Pancreas (tissue), 10 donors: Measurements from ENCODE around the gene MORC2. TPM values are rescaled to one million over a fixed set of nuclear protein-coding genes. Genes with fewer than 3 reads are reported as not detected.

Source experiments
- ATAC-seq, 4 donors: fragments of 200-7000 bp; cut with Tn5 transposase; one replicate each; pipeline versions ENCODE4 v1.8.0 to v1.9.1; 2020; ENCODE audit warnings: mild to moderate bottlenecking in 4 of 4, moderate library complexity in 4 of 4
- DNase-seq, 6 donors: peaks; one replicate each; pipeline ENCODE4 v3.0.0-alpha.2; 2020
- FAIRE-seq: peaks from 2 replicates; lab custom pipeline; 2012; peaks lifted over from hg19 to GRCh38; lab: Jason Lieb, UNC
- H3K27ac ChIP-seq, 4 donors: fragments of 200-600 bp; sonication (generic); 1 replicate in 3 of 4; 2 replicates in 1 of 4; pipeline versions ENCODE4 v1.5.0 to v1.8.0; 2020
- H3K27me3 ChIP-seq, 4 donors: fragments of 200-600 bp; one replicate each; pipeline ENCODE4 v1.8.0; 2021
- H3K36me3 ChIP-seq, 3 donors: fragments of 200-600 bp; sonication (generic) in 1 of 3; one replicate each; pipeline versions ENCODE4 v1.5.0 to v1.8.0; 2020 to 2021
- H3K4me1 ChIP-seq, 3 donors: fragments of 200-600 bp; one replicate each; pipeline ENCODE4 v1.8.0; 2021
- H3K4me3 ChIP-seq, 4 donors: fragments of 200-600 bp; sonication (generic) in 2 of 4; one replicate each; pipeline versions ENCODE4 v1.5.0 to v1.8.0; 2020 to 2021
- H3K9me3 ChIP-seq, 4 donors: fragments of 200-600 bp; one replicate each; pipeline ENCODE4 v1.8.0; 2021
- CTCF ChIP-seq, 4 donors: fragments of 200-600 bp; sonication (generic) in 3 of 4; IDR thresholded peaks; one replicate each; pipeline versions ENCODE4 v1.5.0 to v1.8.0; 2021; ENCODE audit warnings: antibody characterized with exemption in 4 of 4
- WGBS, 2 donors: extraction: QIAGEN DNeasy Blood & Tissue Kit; methylation state at CpG; one replicate each; pipeline ENCODE4 v1.1.7; 2013; 5-methylcytosine and 5-hydroxymethylcytosine counted together
- intact Hi-C, 3 donors: fragments of 100-400 bp; cut with DNase I; formaldehyde crosslinking; loops; one replicate each; pipeline versions ENCODE4 v1.11.1 to v1.14.2; 2022
- polyA plus RNA-seq, 2 donors: library from polyadenylated mRNA; stranded (reverse); fragments of 200-250 nt; gene quantifications; one replicate each; pipeline ENCODE4 v1.2.3, GENCODE V29; 2013
- total RNA-seq, 6 donors: library from RNA; stranded (reverse); fragmentation: NEBNext Ultra II Directional in 4 of 6; extraction: Animal tissue kit (Norgen Biotek cat#: 25700) in 4 of 6; gene quantifications; one replicate each; pipeline versions ENCODE4 v1.2.1 to v1.2.4, GENCODE V29; 2021 to 2023
- donor health status: healthy with polysubstance abuse.
- donor health status: DM: no; HTN: no; CAD: no; lungs with moderate emphysema.
- donor health status: DM: no; HTN: no; CAD: no.
- donor health status: control.
- donor health status: control.
- donor health status: Bipolar disorder and iron deficiency.
- donor health status: DM: yes; HTN: yes; CAD: no.
- donor health status: DM: no; HTN: no; CAD: no.
- donor health status: DM: no; HTN: no; CAD: no.
- donor health status: DM: yes; HTN: yes; CAD: no.

The MORC2 gene
- total and polyA plus RNA-seq, 8 donors, result 7.8 to 36.1 (median 10.8) TPM

- intact Hi-C loops, result loop anchor here in 1 of 3 donors (10.0 kb wide), 1 partner anchor 116 kb away; no protein-coding TSS in a partner anchor
- Histone ChIP-seq H3K9me3 (no peaks in the 10 kb centered on the region), H3K4me3 (no peak overlapping the region), H3K27ac (no peak overlapping the region), H3K36me3 (no peaks in the 10 kb centered on the region), H3K4me1 (no peaks in the 10 kb centered on the region), H3K27me3 (no peaks in the 10 kb centered on the region)
- DNase-seq, result peak in 1 of 6 donors; percentile 5
- 83 to 93% methylated on average over 5 of the region's 5 CpGs for WGBS, 2 donors
- no peak for TF ChIP-seq CTCF (IDR thresholded peaks at IDR 0.05)
- no peak for FAIRE-seq
- ATAC-seq, result no peak
Measured at GRCh38 chr22:30880847-30881246, 87.7 kb downstream of the MORC2 start.

GRCh38 chr22:30880181-30880601 lies 88.4 kb downstream of the MORC2 start:
- H3K36me3 ChIP-seq, result no peaks in the 10 kb centered on the region
- no peak for ATAC-seq
- H3K27me3 ChIP-seq, result no peaks in the 10 kb centered on the region
- no peaks in the 10 kb centered on the region for H3K9me3 ChIP-seq
- 89 to 91% methylated on average over 8 of the region's 8 CpGs for WGBS, 2 donors
- H3K27ac ChIP-seq, result no peak overlapping the region
- peak in 1 of 6 donors; percentile 10 for DNase-seq
- H3K4me1 ChIP-seq, result no peaks in the 10 kb centered on the region
- TF ChIP-seq CTCF (IDR thresholded peaks at IDR 0.05), result no peak
- intact Hi-C loops, result loop anchor here in 1 of 3 donors (10.0 kb wide), 1 partner anchor 115 kb away; no protein-coding TSS in a partner anchor
- H3K4me3 ChIP-seq, result no peak overlapping the region
- no peak for FAIRE-seq

- Histone ChIP-seq H3K36me3 (no peaks in the 10 kb centered on the region), H3K4me1 (no peaks in the 10 kb centered on the region), H3K9me3 (no peaks in the 10 kb centered on the region), H3K4me3 (no peak overlapping the region), H3K27me3 (no peaks in the 10 kb centered on the region), H3K27ac (no peak overlapping the region)
- FAIRE-seq (no peak), ATAC-seq (no peak), DNase-seq (peak in 2 of 6 donors; percentile 8 to 11)
- WGBS, 2 donors, result 71 to 77% methylated on average over 8 of the region's 8 CpGs
- no peak for TF ChIP-seq CTCF (IDR thresholded peaks at IDR 0.05)
- intact Hi-C loops, result no loop called here
Measured at GRCh38 chr22:30879415-30879797, 89.2 kb downstream of the MORC2 start.

- 78 to 84% methylated on average over 16 of the region's 16 CpGs for WGBS, 2 donors
- Histone ChIP-seq H3K4me3 (no peak overlapping the region), H3K27ac (no peak overlapping the region), H3K27me3 (no peaks in the 10 kb centered on the region), H3K4me1 (no peaks in the 10 kb centered on the region), H3K36me3 (no peaks in the 10 kb centered on the region), H3K9me3 (no peaks in the 10 kb centered on the region)
- no peak for FAIRE-seq
- no peak for TF ChIP-seq CTCF (IDR thresholded peaks at IDR 0.05)
- peak in 1 of 6 donors; percentile 9 for DNase-seq
- no peak for ATAC-seq
- intact Hi-C loops, result no loop called here
Measured at GRCh38 chr22:30878516-30879414, 89.8 kb downstream of the MORC2 start.
